Stimulated activated CD4-positive, alpha-beta T cell treated with anti-CD3 and anti-CD28 coated beads, Interleukin-15, amount 100 ng/mL, for 48 hours (primary cell): Measurements from ENCODE around the gene MACROD2.

Experiments used
- DNase-seq, 2 donors: peaks; one replicate each; pipeline ENCODE4 v3.0.0-alpha.2; 2020; ENCODE audit warnings: low read depth in 2 of 2

The MACROD2 gene

GRCh38 chr20:14525426-14525825 is 530.1 kb downstream of the MACROD2 start:
- no peak for DNase-seq

DNA sequence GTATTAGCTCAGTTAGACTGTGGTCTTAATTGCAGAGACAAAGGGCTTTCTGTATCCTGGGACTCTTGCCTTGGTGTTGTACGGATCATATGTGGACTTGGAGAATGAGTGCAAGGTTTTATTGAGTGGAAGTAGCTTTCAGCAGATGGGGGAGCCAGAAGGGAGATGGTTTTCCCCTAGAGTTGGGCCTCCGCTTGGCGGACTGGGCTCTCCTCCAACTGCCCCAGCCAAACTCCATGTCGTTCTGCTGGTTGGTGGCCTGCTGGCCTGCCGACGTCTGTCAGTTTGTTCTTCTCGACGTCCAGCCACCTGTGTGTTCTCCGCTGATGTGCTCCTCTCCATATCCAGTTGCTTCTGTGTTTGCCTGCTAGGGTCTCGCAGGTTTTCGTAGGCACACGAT is 531.6 kb downstream of the MACROD2 start:
- DNase-seq: no peak

GRCh38 chr20:14531786-14532185 is 536.5 kb downstream of the MACROD2 start:
- no peak for DNase-seq

DNA sequence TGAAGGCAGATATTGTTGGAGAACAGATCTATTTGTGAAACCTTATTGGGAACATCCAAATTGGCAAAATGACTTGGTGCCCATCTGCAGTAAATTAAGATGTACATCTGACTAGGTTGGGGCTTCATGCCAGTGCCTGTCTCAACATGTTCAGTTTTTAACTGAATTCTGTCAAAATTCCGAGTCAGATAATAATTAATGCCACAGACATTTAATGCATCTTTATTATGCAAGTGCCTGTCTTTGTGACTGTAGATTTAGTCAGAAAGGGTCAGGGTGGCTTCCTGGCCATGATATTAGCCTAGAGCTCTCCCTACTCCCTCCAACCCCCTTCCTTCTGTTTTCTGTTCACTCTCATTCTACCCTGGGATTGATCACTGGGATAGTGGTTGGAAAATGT is 541.4 kb downstream of the MACROD2 start:
- DNase-seq: no peak

DNA sequence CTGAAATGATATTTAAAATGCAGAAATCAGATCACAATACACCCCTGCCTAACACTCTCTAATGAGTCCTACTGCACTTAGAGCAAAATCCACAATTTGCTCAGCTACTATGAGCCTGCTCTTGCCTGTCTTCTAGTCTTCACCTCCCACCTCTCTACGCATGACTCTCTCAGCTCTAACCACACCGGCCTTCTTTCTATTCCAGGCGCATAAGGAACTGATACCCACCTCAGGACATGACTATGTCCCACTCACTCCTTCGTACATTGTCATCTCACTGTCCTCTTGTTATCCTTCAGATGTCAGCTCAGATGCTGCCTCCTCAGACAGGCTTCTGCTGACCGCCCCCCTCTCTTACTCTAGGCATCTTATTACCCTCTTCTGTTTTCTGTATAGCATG is 543.1 kb downstream of the MACROD2 start:
- DNase-seq: no peak

GRCh38 chr20:14543040-14543439 is 547.7 kb downstream of the MACROD2 start:
- DNase-seq: no peak

DNA sequence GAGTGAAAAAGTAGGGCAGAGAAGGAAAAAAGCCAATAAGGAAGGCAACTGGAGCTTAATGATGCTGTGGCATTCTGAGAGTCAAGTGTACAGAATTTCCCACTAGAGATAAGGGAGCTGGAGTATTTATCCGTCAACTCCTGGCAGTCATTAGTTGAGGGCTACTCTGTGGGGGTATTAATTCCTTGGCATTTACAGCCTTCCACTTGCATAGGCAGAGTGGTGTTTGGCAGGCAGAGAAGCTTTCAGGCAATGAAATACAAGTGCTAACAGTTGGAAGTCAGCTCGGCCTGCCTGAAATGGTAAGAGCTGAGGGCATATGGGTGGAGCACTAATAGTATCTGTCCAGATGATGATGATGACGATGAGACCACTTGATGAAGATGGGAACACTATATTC is 549.4 kb downstream of the MACROD2 start:
- DNase-seq: no peak

- no peak for DNase-seq
These were observed 555.3 kb downstream of the MACROD2 start for GRCh38 chr20:14550655-14551054.

DNA sequence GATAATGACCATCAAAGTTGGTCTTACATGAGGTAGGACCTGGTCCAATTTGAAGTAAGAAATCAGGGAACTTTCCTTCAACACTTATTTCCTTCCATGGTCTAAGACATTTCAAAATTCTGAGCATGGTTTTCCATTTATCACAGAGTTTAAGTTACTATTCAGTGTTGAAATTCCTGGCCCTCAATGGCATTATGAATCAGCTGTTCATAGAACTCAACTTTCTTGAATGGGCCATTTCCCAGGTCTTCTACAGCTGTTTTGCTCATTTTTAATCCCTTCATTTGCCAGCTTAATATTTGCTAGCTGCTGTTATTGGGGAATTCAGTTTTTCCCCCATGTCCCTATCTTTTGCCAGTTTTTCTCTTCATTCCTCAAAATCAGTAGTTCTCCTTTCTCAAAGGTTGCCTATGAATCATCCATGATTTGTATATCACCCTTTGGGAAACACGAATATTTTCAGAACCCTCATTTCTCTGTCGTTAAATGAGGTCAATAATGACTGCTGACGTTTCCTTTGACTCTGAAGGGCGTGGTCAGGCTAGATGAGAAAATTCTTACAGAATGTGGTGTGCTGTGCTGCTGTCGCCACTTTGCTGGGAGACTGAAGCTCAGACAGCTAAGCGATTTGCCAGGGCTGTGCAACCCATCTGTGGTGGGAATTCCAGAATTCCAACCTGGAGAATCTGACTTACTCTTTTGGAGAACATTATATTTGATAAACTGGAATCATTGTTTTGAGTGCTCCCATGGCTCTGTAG is 558.6 kb downstream of the MACROD2 start:
- DNase-seq: no peak

GRCh38 chr20:14555676-14556075 is 560.4 kb downstream of the MACROD2 start:
- no peak for DNase-seq

- no peak for DNase-seq
These were observed 560.9 kb downstream of the MACROD2 start for GRCh38 chr20:14556206-14556605.

DNA sequence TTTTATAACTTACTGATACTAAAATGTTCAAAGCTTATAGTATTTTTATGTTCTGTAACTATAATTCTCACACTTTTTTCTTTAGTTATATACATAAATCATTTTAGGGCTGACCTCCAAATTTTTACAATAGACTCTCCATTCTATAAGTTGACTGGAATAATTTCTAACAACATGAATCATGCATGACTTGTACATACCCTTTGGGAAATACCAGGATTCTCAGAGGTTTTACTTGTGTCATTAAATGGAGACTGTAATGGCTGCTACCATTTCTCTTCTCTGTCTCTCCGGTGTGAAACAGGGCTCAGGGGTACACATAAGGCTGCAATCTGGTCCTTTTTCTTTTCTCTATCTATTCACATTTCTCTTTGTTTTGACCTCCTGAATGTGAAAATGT is 564.3 kb downstream of the MACROD2 start:
- DNase-seq: no peak

DNA sequence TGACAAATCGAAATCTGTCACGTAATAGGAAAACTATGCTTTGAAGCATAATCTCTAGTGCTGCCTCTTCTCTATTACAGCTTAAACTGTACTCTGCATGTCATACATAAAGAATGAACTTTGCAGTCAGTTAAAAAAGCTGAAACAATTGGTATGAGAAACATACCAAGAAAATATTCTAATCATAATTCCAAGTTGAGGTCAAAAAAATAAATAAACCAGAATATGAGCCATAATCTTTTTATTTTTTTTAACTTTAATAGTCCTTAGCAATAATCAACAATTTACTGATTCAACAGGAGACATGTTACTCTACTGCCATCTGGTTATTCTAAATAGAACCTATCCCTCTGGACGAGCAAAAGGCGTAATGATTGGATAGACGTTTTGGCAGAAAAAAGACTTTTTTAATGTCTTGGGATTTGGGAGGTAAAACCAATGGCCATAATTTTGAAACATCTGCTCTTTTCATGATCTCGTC is 566.5 kb downstream of the MACROD2 start:
- DNase-seq: no peak

DNA sequence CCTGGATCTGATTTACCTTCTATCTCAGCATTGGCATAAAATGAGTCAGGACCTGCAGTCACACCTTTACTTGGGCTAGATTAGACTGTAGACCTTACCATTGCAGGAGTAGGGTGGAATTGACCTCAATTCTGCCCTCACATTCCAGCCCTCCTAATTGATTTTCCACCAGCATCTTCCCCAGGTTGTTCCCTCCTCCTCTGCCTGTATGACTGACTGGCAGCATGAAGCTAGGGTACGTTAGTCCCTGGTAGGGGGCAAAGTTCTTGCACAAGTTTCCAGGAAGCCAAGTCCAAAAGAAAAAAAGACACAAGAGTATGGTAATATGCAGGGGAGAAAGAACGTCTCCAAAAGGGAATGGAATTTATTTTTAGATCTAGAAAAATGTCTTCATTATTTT is 567.7 kb downstream of the MACROD2 start:
- DNase-seq: no peak

GRCh38 chr20:14566505-14566904 is 571.2 kb downstream of the MACROD2 start:
- DNase-seq: no peak

DNA sequence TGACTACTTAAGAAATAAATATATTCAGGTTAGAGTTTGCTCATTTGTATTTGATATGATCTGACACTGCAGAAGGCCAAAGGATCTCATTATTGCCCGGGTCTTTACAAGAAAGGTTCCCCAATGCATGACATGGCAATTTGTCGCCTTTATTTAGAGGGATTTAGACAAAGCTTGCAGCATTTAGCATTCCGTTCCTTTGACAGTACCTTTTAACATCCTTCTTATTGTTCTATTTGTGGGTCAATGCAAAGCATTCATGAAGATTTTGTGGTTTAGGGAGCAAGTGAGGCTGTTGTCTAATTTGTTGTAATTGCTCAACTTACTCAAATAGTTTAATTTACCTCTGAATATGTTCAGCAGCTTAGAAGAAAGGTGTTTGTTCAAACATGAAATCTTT is 572.9 kb downstream of the MACROD2 start:
- no peak for DNase-seq

DNA sequence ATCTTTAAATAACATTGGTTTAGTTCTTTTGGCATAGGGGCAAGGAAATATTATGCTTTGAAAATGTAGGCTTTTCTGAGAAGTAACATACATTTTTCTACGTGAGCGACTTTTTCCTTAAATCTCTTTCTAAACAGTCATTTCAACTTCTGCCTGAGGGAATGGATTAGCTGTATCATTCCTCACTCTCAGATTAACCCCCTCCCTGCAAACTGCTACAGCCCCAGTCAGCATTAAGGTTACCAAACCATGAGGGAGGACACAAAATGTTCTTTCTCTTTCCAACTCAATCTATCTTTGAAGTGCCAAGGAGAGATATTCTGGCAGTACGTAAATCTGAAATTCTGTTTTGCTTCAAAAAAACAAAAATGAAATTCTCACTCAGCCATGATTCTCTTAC is 573.4 kb downstream of the MACROD2 start:
- no peak for DNase-seq

GRCh38 chr20:14569641-14570040 is 574.3 kb downstream of the MACROD2 start:
- DNase-seq: no peak

- DNase-seq: no peak
These were observed 575.5 kb downstream of the MACROD2 start for GRCh38 chr20:14570811-14571210.

DNA sequence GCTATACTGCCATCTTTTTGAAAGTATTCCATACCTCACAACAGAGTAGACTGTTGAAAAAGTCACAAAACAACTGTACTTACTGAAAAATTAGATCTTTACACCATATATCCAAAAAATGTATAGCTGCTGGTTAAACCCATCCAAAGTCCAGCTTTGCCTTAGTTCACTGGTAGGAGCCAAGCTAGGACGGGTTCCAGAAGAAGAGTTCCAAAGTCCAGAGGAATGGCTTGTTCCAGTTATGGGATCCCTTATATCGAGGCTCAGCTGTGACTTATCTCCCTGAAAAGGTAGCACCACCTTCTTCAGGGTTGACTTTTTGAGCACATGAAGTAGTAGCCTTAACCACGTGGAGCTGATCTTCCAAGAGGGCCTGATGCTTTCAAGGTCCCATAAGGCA is 578.4 kb downstream of the MACROD2 start:
- no peak for DNase-seq

GRCh38 chr20:14576196-14576877 is 581.0 kb downstream of the MACROD2 start:
- no peak for DNase-seq

DNA sequence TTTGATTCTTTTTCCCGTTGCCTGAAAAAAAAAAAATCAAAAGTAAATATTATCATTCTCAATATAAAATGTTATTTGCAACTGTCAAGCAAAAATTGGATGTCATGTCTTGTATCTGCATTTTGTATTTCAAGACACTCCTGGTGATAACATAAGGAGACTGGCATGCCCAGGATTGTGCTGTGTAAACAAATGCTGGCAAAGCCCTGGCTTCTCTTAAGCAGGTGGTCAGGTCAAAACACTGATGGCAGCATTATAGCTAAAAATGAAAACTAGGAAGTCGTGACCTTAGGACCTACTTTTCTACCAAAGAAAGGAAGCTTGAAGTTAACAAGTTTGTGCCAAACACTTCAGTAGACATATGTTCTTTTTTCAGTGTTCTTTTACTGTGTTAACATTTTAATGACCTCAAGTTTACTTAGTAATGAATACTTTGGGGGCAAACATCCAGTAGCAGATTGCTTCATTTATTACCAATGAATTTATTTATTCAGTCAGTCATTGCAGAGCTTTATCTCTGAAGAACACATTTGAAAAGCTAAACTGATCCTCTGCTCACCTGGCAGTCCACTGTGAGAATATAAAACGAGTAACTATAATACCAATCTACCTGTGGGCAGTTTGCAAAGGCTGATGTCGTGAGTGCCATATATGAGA is 585.2 kb downstream of the MACROD2 start:
- no peak for DNase-seq

- no peak for DNase-seq
These were observed 586.4 kb downstream of the MACROD2 start for GRCh38 chr20:14581731-14582130.
